ENCODE measurements around the gene CFAP20DC.

CFAP20DC gene

DNA sequence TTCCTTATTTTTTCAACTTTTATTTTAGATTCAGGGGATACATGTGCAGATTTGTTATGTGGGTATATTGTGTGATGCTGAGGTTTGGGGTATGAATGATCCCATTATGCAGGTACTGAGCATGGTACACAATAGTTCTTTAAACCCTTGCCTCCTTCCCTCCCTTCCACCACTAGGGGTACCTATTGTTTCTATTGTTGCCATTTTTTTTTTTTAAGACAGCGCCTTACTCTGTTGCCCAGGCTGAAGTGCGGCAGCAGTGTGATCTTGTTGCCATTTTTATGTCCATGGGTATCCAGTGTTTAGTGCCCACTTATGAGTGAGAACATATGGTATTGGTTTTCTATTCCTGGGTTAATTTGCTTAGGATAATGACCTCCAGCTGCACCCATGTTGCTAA lies 266.0 kb downstream of the CFAP20DC start:
- Histone ChIP-seq H3K27ac (ENCODE audit: low read length, poor library complexity, severe bottlenecking) (no peak overlapping the region), H4K91ac (ENCODE audit: low read length) (no peak overlapping the region), H2BK120ac (ENCODE audit: low read depth, low read length) (no peak overlapping the region), H3K9ac (ENCODE audit: low read length) (no peak overlapping the region), H2BK15ac (ENCODE audit: low read depth, poor library complexity, severe bottlenecking) (no peak overlapping the region), H3K23ac (ENCODE audit: low read length in 2 of 2) (no peak overlapping the region), H3K36me3 (ENCODE audit: control insufficient read depth in 1 of 2, insufficient read depth in 2 of 2, low read depth in 1 of 2, low read length in 2 of 2) (no peaks in the 10 kb centered on the region), H2BK5ac (ENCODE audit: low read depth, low read length, poor library complexity, severe bottlenecking) (no peak overlapping the region), H2AFZ (ENCODE audit: low read depth, low read length) (no peak overlapping the region), H3K14ac (ENCODE audit: low read length in 2 of 2) (no peak overlapping the region), H3K79me1 (replicated peaks; ENCODE audit: low read length, poor library complexity, severe bottlenecking) (no peaks in the 10 kb centered on the region), H2BK12ac (ENCODE audit: low read length in 2 of 2) (no peak overlapping the region), H4K8ac (ENCODE audit: low read length) (no peak overlapping the region), H3K4me1 (ENCODE audit: control insufficient read depth, insufficient read depth, low read depth, low read length) (no peaks in the 10 kb centered on the region), H3K18ac (ENCODE audit: low read depth in 1 of 2, low read length in 2 of 2) (no peak overlapping the region), H3K9me3 (ENCODE audit: control insufficient read depth, low read length) (peaks cover 29% of the 10 kb centered on the region), H3K4ac (ENCODE audit: low read depth in 1 of 2, low read length in 2 of 2) (no peak overlapping the region), H3K4me2 (ENCODE audit: low read length, poor library complexity, severe bottlenecking) (no peak overlapping the region), H3K4me3 (ENCODE audit: insufficient read depth in 1 of 2, low read depth in 1 of 2, low read length in 2 of 2) (no peak overlapping the region), H2AK5ac (ENCODE audit: low read length, severe bottlenecking) (no peak overlapping the region), H3K27me3 (ENCODE audit: control insufficient read depth in 1 of 2, insufficient read depth in 1 of 2, low read length in 2 of 2) (no peaks in the 10 kb centered on the region)
- 100% methylated on average over 2 of the region's 2 CpGs for WGBS
- no peak for DNase-seq

DNA sequence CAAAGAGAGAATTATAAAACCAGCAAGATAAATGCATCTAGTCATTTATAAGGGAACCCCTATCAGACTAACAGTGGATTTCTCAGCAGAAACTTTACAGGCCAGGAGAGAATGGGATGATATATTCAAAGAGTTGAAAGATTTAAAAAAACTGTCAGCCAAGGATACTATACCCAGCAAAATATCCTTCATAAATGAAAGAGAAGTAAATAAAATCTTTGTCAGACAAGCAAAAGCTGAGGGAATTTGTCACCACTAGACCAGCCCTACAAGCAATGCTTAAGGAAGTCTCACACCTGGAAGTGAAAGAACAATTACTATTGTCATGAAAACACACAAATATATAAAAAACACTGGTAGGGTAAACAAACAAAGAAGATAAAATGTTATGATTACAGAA lies 269.9 kb downstream of the CFAP20DC start:
- H3K4ac ChIP-seq (ENCODE audit: low read depth in 1 of 2, low read length in 2 of 2): no peak overlapping the region
- no peak overlapping the region for H2BK15ac ChIP-seq (ENCODE audit: low read depth, poor library complexity, severe bottlenecking)
- H3K4me1 ChIP-seq (ENCODE audit: control insufficient read depth, insufficient read depth, low read depth, low read length): no peaks in the 10 kb centered on the region
- no peaks in the 10 kb centered on the region for H3K36me3 ChIP-seq (ENCODE audit: control insufficient read depth in 1 of 2, insufficient read depth in 2 of 2, low read depth in 1 of 2, low read length in 2 of 2)
- no peaks in the 10 kb centered on the region for H3K27me3 ChIP-seq (ENCODE audit: control insufficient read depth in 1 of 2, insufficient read depth in 1 of 2, low read length in 2 of 2)
- H4K8ac ChIP-seq (ENCODE audit: low read length): no peak overlapping the region
- H3K9me3 ChIP-seq (ENCODE audit: control insufficient read depth, low read length): peaks cover 37% of the 10 kb centered on the region
- no peak overlapping the region for H3K4me3 ChIP-seq (ENCODE audit: insufficient read depth in 1 of 2, low read depth in 1 of 2, low read length in 2 of 2)
- no peak overlapping the region for H2BK120ac ChIP-seq (ENCODE audit: low read depth, low read length)
- no peak overlapping the region for H4K91ac ChIP-seq (ENCODE audit: low read length)
- no peak overlapping the region for H3K23ac ChIP-seq (ENCODE audit: low read length in 2 of 2)
- no peak overlapping the region for H3K14ac ChIP-seq (ENCODE audit: low read length in 2 of 2)
- H2BK5ac ChIP-seq (ENCODE audit: low read depth, low read length, poor library complexity, severe bottlenecking): no peak overlapping the region
- no peak overlapping the region for H3K27ac ChIP-seq (ENCODE audit: low read length, poor library complexity, severe bottlenecking)
- no peak for DNase-seq
- no peak overlapping the region for H2AFZ ChIP-seq (ENCODE audit: low read depth, low read length)
- H3K4me2 ChIP-seq (ENCODE audit: low read length, poor library complexity, severe bottlenecking): no peak overlapping the region
- no peaks in the 10 kb centered on the region for H3K79me1 ChIP-seq (replicated peaks; ENCODE audit: low read length, poor library complexity, severe bottlenecking)
- no peak overlapping the region for H2BK12ac ChIP-seq (ENCODE audit: low read length in 2 of 2)
- H3K9ac ChIP-seq (ENCODE audit: low read length): no peak overlapping the region
- H3K18ac ChIP-seq (ENCODE audit: low read depth in 1 of 2, low read length in 2 of 2): no peak overlapping the region
- H2AK5ac ChIP-seq (ENCODE audit: low read length, severe bottlenecking): no peak overlapping the region

DNA sequence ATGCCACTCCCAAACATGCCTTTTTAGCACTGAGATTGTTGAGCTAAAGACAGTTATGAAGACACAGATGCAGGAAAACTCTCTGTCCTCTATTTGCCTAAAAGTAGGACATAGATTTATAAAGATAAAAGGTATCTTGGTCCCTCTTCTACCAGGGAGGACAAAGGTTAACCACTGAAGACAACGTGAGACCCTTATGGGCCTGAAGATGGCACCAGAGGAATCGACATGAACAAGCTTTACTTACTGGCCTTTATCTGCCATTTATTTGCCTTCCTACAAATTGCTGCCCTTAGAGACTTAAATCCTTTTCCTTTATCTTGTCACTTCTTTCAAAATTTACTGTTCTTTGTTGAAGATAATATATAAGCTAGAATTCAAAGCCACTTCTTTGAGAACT lies 273.6 kb downstream of the CFAP20DC start:
- Histone ChIP-seq H3K27me3 (ENCODE audit: control insufficient read depth in 1 of 2, insufficient read depth in 1 of 2, low read length in 2 of 2) (no peaks in the 10 kb centered on the region), H4K91ac (ENCODE audit: low read length) (no peak overlapping the region), H3K9ac (ENCODE audit: low read length) (no peak overlapping the region), H3K9me3 (ENCODE audit: control insufficient read depth, low read length) (peaks cover 32% of the 10 kb centered on the region), H3K4me1 (ENCODE audit: control insufficient read depth, insufficient read depth, low read depth, low read length) (no peaks in the 10 kb centered on the region), H2BK15ac (ENCODE audit: low read depth, poor library complexity, severe bottlenecking) (no peak overlapping the region), H2AK5ac (ENCODE audit: low read length, severe bottlenecking) (no peak overlapping the region), H3K23ac (ENCODE audit: low read length in 2 of 2) (no peak overlapping the region), H2BK5ac (ENCODE audit: low read depth, low read length, poor library complexity, severe bottlenecking) (no peak overlapping the region), H3K4me3 (ENCODE audit: insufficient read depth in 1 of 2, low read depth in 1 of 2, low read length in 2 of 2) (no peak overlapping the region), H3K27ac (ENCODE audit: low read length, poor library complexity, severe bottlenecking) (no peak overlapping the region), H3K14ac (ENCODE audit: low read length in 2 of 2) (no peak overlapping the region), H3K18ac (ENCODE audit: low read depth in 1 of 2, low read length in 2 of 2) (no peak overlapping the region), H3K4ac (ENCODE audit: low read depth in 1 of 2, low read length in 2 of 2) (no peak overlapping the region), H2BK120ac (ENCODE audit: low read depth, low read length) (no peak overlapping the region), H2BK12ac (ENCODE audit: low read length in 2 of 2) (no peak overlapping the region), H3K4me2 (ENCODE audit: low read length, poor library complexity, severe bottlenecking) (no peak overlapping the region), H2AFZ (ENCODE audit: low read depth, low read length) (no peak overlapping the region), H3K79me1 (replicated peaks; ENCODE audit: low read length, poor library complexity, severe bottlenecking) (no peaks in the 10 kb centered on the region), H4K8ac (ENCODE audit: low read length) (no peak overlapping the region), H3K36me3 (ENCODE audit: control insufficient read depth in 1 of 2, insufficient read depth in 2 of 2, low read depth in 1 of 2, low read length in 2 of 2) (no peaks in the 10 kb centered on the region)
- 70% methylated on average over 2 of the region's 2 CpGs for WGBS
- DNase-seq: no peak

DNA sequence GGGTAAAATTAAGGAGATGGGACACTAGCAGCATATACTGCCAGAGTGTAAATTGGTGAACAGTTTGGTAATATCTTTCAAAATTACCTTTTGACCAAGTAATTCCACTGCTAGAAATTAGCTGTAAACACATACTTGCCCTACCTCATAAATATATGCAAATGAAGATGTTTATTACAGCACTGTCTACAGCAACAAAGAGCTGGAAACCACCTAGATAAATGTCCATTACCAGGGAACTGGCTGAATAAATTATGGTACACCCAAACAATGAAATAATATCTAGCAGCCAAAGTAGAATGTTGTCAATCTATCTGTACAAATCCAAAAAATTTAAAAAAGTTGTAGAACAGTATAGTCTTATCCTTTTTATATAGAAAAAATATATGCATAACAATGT lies 277.4 kb downstream of the CFAP20DC start:
- Histone ChIP-seq H3K4me1 (ENCODE audit: control insufficient read depth, insufficient read depth, low read depth, low read length) (no peaks in the 10 kb centered on the region), H3K79me1 (replicated peaks; ENCODE audit: low read length, poor library complexity, severe bottlenecking) (no peaks in the 10 kb centered on the region), H3K27ac (ENCODE audit: low read length, poor library complexity, severe bottlenecking) (no peak overlapping the region)

More for the DNA sequence above, 277.4 kb downstream of the CFAP20DC start:
- Histone ChIP-seq H3K27me3 (ENCODE audit: control insufficient read depth in 1 of 2, insufficient read depth in 1 of 2, low read length in 2 of 2) (peaks cover 0 to 3% of the 10 kb centered on the region in 2 experiments), H4K91ac (ENCODE audit: low read length) (no peak overlapping the region), H2BK5ac (ENCODE audit: low read depth, low read length, poor library complexity, severe bottlenecking) (no peak overlapping the region), H2BK120ac (ENCODE audit: low read depth, low read length) (no peak overlapping the region), H2BK15ac (ENCODE audit: low read depth, poor library complexity, severe bottlenecking) (no peak overlapping the region), H3K4me3 (ENCODE audit: insufficient read depth in 1 of 2, low read depth in 1 of 2, low read length in 2 of 2) (no peak overlapping the region), H3K4ac (ENCODE audit: low read depth in 1 of 2, low read length in 2 of 2) (no peak overlapping the region), H4K8ac (ENCODE audit: low read length) (no peak overlapping the region), H2BK12ac (ENCODE audit: low read length in 2 of 2) (no peak overlapping the region), H3K14ac (ENCODE audit: low read length in 2 of 2) (no peak overlapping the region), H2AK5ac (ENCODE audit: low read length, severe bottlenecking) (no peak overlapping the region), H3K9me3 (ENCODE audit: control insufficient read depth, low read length) (peaks cover 5% of the 10 kb centered on the region), H3K18ac (ENCODE audit: low read depth in 1 of 2, low read length in 2 of 2) (no peak overlapping the region), H2AFZ (ENCODE audit: low read depth, low read length) (no peak overlapping the region), H3K4me2 (ENCODE audit: low read length, poor library complexity, severe bottlenecking) (no peak overlapping the region), H3K9ac (ENCODE audit: low read length) (no peak overlapping the region), H3K23ac (ENCODE audit: low read length in 2 of 2) (no peak overlapping the region), H3K36me3 (ENCODE audit: control insufficient read depth in 1 of 2, insufficient read depth in 2 of 2, low read depth in 1 of 2, low read length in 2 of 2) (no peaks in the 10 kb centered on the region)
- no peak for DNase-seq
